GM12878 (cell line): ENCODE data around the gene PTK6. TPM values are rescaled to one million over a fixed set of nuclear protein-coding genes. Genes with fewer than 3 reads are reported as not detected.

Source experiments
- ATAC-seq: fragments of 200-7000 bp; cut with Tn5 transposase; 3 replicates; pipeline ENCODE4 v1.9.1; 2020; ENCODE audit warnings: mild to moderate bottlenecking, moderate library complexity
- BruUV-seq: library from RNA; stranded (reverse); fragments of 400-500 nt; replicated peaks from 2 replicates; lab custom pipeline; 2021; lab: Mats Ljungman, UMichigan
- CTCF ChIA-PET: fragments of 300-600 bp; sonication (Branson Sonifier 250); formaldehyde crosslinking; extraction: SDS; loops from one replicate; lab custom pipeline; 2021; ENCODE audit warnings: inconsistent platforms; lab: Yijun Ruan, JAX
- POLR2A ChIA-PET: fragments of 350-600 bp; formaldehyde crosslinking; extraction: SDS; loops from one replicate; lab custom pipeline; 2021; ENCODE audit warnings: inconsistent platforms; lab: Charles Lee
- RAD21 ChIA-PET: fragments of 300-600 bp; sonication (Branson Sonifier 250); formaldehyde crosslinking; loops from one replicate; lab custom pipeline; 2023; ENCODE audit warnings: antibody characterized with exemption; ENCODE audit not compliant: unreplicated experiment; lab: Charles Lee
- SMC1A ChIA-PET: fragments of 300-600 bp; sonication (Branson Sonifier 250); formaldehyde crosslinking; loops from one replicate; lab custom pipeline; 2023; ENCODE audit not compliant: unreplicated experiment, uncharacterized antibody; lab: Charles Lee
- DNase-seq: peaks from one replicate; pipeline ENCODE4 v3.0.0-alpha.2; 2011; ENCODE audit warnings: low read depth, low spot score
- FAIRE-seq: peaks from 3 replicates; lab custom pipeline; 2011; peaks lifted over from hg19 to GRCh38; lab: Jason Lieb, UNC
- H2AFZ ChIP-seq: 2 replicates; pipeline ENCODE4 v1.6.0; 2011; ENCODE audit warnings: low read depth, low read length, control low read depth; ENCODE audit not compliant: control insufficient read depth
- H3K27ac ChIP-seq: 2 replicates; pipeline ENCODE4 v1.5.1; 2011; ENCODE audit warnings: control low read depth; ENCODE audit not compliant: control insufficient read depth, insufficient read depth
- H3K27me3 ChIP-seq, 2 experiments: replicated peaks in 1 of 2; 2 replicates each; pipeline versions ENCODE4 v1.6.0 to v1.6.1; 2011; ENCODE audit warnings: low read length in 1 of 2; ENCODE audit not compliant: control insufficient read depth in 2 of 2, insufficient read depth in 2 of 2
- H3K36me3 ChIP-seq, 2 experiments: 2 replicates each; pipeline ENCODE4 v1.5.1; 2011; ENCODE audit warnings: low read length in 1 of 2; ENCODE audit not compliant: control insufficient read depth in 2 of 2, insufficient read depth in 2 of 2
- H3K4me1 ChIP-seq: 2 replicates; pipeline ENCODE4 v1.6.1; 2011; ENCODE audit warnings: mild to moderate bottlenecking, low read length, moderate library complexity, mixed read lengths; ENCODE audit not compliant: control insufficient read depth, insufficient read depth
- H3K4me2 ChIP-seq: 2 replicates; pipeline ENCODE4 v1.6.0; 2011; ENCODE audit warnings: control low read depth; ENCODE audit not compliant: control insufficient read depth, insufficient read depth
- H3K4me3 ChIP-seq: fragments of 200-600 bp; sonication (generic); 2 replicates; pipeline ENCODE4 v1.5.1; 2016
- H3K79me2 ChIP-seq: 2 replicates; pipeline ENCODE4 v1.6.0; 2011; ENCODE audit warnings: low read length; ENCODE audit not compliant: control insufficient read depth, insufficient read depth
- H3K9ac ChIP-seq: 2 replicates; pipeline ENCODE4 v1.8.0; 2011; ENCODE audit warnings: low read length, control low read depth, mixed read lengths; ENCODE audit not compliant: control insufficient read depth, insufficient read depth
- H3K9me3 ChIP-seq: replicated peaks from 3 replicates; pipeline ENCODE4 v1.5.1; 2011; ENCODE audit warnings: mild to moderate bottlenecking, low read length; ENCODE audit not compliant: control insufficient read depth, insufficient read depth
- H4K20me1 ChIP-seq: 2 replicates; pipeline ENCODE4 v1.6.0; 2011; ENCODE audit not compliant: control insufficient read depth, insufficient read depth
- CHD1 ChIP-seq: IDR thresholded peaks from 2 replicates; pipeline ENCODE4 v1.6.1; 2012; ENCODE audit warnings: low read depth, low read length, improper control_type of control experiment
- KLF5 ChIP-seq: fragments of 450-650 bp; IDR thresholded peaks from 2 replicates; pipeline ENCODE4 v1.6.1; 2014; ENCODE audit warnings: mild to moderate bottlenecking; ENCODE audit not compliant: partially characterized antibody
- LARP7 ChIP-seq: fragments of 450-650 bp; IDR thresholded peaks from 2 replicates; pipeline ENCODE4 v1.6.1; 2017; ENCODE audit warnings: mild to moderate bottlenecking
- POLR2A ChIP-seq: IDR thresholded peaks from 2 replicates; pipeline ENCODE4 v1.6.1; 2011; ENCODE audit warnings: low read depth, mild to moderate bottlenecking, low read length
- RAD51 ChIP-seq: fragments of 450-650 bp; IDR thresholded peaks from 2 replicates; pipeline ENCODE4 v1.6.1; 2016; ENCODE audit warnings: moderate library complexity, mild to moderate bottlenecking, inconsistent platforms
- WGBS: methylation state at CpG from one replicate; pipeline ENCODE4 v1.1.6; 2016; ENCODE audit warnings: low lambda C conversion rate; ENCODE audit not compliant: insufficient replicate concordance, insufficient coverage; ENCODE audit errors: missing lambda C conversion rate; 5-methylcytosine and 5-hydroxymethylcytosine counted together
- in situ Hi-C: fragments of 300-500 bp; cut with MboI; formaldehyde crosslinking; loops from 9 replicates; pipeline ENCODE4 v1.14.3; 2018; ENCODE audit warnings: mixed read lengths
- intact Hi-C: fragments of 100-400 bp; cut with micrococcal nuclease; formaldehyde crosslinking; loops from one replicate; pipeline ENCODE4 v1.14.2; 2022; ENCODE audit not compliant: unreplicated experiment
- polyA plus RNA-seq, 11 experiments: library from polyadenylated mRNA; depleted of rRNA in 4 of 11; unstranded in 6 of 11; stranded (reverse) in 5 of 11; fragments of >200 nt; fragmentation: Nextera tagmentation in 4 of 11; fragmentation: Illumina TruSeq in 1 of 11; extraction: Ambion mirVana in 4 of 11; extraction: Trizol in 1 of 11; gene quantifications; 1 replicate in 1 of 11; 2 replicates in 10 of 11; pipeline versions ENCODE4 v1.2.1 to v1.2.3, GENCODE V29; 2011 to 2016; ENCODE audit warnings: inconsistent platforms in 2 of 11, missing spikeins in 2 of 11, low read depth in 1 of 11
- total RNA-seq, 4 experiments: library from RNA; depleted of rRNA in 3 of 4; stranded (reverse); fragments of >200 nt in 3 of 4; fragmentation: Illumina TruSeq in 1 of 4; extraction: Trizol in 1 of 4; gene quantifications; 2 replicates each; pipeline versions ENCODE4 v1.2.1 to v1.2.3, GENCODE V29; 2013 to 2021
- TF ChIP-seq, protein P1 (sequence below): fragments of 450-650 bp; IDR thresholded peaks from 2 replicates; pipeline ENCODE4 v1.6.1; 2018; ENCODE audit warnings: borderline replicate concordance, mild to moderate bottlenecking; ENCODE audit not compliant: partially characterized antibody
- TF ChIP-seq, protein P2 (sequence below): IDR thresholded peaks from 2 replicates; pipeline ENCODE4 v1.6.1; 2011; ENCODE audit warnings: mild to moderate bottlenecking, low read depth, low read length, moderate library complexity; ENCODE audit not compliant: insufficient replicate concordance
- TF ChIP-seq, protein P3 (sequence below): fragments of 450-650 bp; IDR thresholded peaks from 2 replicates; pipeline ENCODE4 v1.6.1; 2017; ENCODE audit warnings: borderline replicate concordance
- TF ChIP-seq, protein P4 (sequence below): fragments of 150-350 bp; IDR thresholded peaks from 2 replicates; pipeline ENCODE4 v1.6.1; 2014; ENCODE audit warnings: mild to moderate bottlenecking, low read depth, low read length

Gene PTK6
- total and polyA plus RNA-seq, 10 of the 15 experiments (the other 5 are each of a cell fraction or from before 2014, with no cell fraction given), result 0.02 to 0.21 (median 0.09) TPM; not detected in 3

DNA sequence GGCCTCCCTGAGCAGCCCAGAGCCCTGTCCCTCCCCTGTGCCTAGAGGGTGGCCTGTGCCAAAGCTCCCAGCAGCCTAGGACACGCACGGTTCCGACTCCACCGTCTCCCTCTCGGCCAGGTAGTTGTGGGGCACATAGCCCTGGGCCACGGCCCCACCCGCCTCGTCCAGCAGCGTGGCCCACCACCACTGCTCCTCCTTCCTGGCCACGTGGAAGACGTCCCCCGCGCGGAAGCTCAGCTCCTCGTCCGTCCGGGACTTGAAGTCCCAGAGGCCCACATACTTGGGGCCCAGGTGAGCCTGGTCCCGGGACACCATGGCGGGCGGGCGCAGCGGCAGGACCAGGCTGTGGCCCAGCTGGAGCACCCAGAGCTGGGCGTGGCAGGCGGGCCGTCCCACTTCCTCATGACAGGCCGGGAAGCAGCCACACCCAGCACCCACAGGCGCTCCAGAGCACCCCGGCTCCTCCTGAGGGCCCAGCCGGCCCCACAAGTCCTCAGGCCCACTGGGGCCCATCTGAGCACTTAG, at the start of gene PTK6 (continued):
- TF ChIP-seq, protein P1, sequence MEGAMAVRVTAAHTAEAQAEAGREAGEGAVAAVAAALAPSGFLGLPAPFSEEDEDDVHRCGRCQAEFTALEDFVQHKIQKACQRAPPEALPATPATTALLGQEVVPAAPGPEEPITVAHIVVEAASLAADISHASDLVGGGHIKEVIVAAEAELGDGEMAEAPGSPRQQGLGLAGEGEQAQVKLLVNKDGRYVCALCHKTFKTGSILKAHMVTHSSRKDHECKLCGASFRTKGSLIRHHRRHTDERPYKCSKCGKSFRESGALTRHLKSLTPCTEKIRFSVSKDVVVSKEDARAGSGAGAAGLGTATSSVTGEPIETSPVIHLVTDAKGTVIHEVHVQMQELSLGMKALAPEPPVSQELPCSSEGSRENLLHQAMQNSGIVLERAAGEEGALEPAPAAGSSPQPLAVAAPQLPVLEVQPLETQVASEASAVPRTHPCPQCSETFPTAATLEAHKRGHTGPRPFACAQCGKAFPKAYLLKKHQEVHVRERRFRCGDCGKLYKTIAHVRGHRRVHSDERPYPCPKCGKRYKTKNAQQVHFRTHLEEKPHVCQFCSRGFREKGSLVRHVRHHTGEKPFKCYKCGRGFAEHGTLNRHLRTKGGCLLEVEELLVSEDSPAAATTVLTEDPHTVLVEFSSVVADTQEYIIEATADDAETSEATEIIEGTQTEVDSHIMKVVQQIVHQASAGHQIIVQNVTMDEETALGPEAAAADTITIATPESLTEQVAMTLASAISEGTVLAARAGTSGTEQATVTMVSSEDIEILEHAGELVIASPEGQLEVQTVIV, result no peak
- no peak for TF ChIP-seq KLF5
- TF ChIP-seq CHD1, result no peak
- TF ChIP-seq RAD51, result no peak
- peak; percentile 7; the same call in 1 of the 2 replicates for TF ChIP-seq LARP7

DNA sequence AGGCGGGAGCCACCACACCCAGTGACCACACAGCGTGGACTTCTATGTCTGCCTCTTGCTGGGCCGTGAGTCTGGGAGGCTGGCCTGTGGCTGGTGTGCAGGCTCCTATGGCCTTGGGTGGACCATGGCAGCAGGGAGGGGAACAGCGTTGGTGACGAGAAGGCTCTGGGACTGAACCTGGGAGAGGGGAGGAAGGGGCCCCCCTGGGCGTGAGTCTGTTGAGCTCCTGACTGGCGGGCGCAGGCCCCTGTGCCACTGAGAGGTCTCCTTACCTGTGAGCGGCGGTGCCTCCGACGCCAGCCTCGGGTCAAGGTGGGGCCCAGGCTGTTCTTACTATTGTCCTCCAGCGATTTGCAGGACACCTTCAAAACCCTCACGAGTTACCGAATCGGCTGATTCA, 49.6 kb upstream of the PTK6 start:
- peaks cover 3 to 4% of the 10 kb centered on the region in 2 experiments; a peak in 3 of 4 replicates for H3K36me3 ChIP-seq
- intact Hi-C loops (no loop called here), in situ Hi-C loops (no loop called here)
- no peak overlapping the region for H3K4me3 ChIP-seq
- ChIA-PET RAD21 (no interaction called here), SMC1A (no interaction called here), CTCF (no interaction called here), POLR2A (no interaction called here)
- 77% methylated on average over 17 of the region's 17 CpGs for WGBS
- H3K9ac ChIP-seq, result no peak overlapping the region
- H3K9me3 ChIP-seq, result no peaks in the 10 kb centered on the region
- TF ChIP-seq, protein P2, sequence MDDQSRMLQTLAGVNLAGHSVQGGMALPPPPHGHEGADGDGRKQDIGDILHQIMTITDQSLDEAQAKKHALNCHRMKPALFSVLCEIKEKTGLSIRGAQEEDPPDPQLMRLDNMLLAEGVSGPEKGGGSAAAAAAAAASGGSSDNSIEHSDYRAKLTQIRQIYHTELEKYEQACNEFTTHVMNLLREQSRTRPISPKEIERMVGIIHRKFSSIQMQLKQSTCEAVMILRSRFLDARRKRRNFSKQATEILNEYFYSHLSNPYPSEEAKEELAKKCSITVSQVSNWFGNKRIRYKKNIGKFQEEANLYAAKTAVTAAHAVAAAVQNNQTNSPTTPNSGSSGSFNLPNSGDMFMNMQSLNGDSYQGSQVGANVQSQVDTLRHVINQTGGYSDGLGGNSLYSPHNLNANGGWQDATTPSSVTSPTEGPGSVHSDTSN, result no peak
- TF ChIP-seq, protein P3, sequence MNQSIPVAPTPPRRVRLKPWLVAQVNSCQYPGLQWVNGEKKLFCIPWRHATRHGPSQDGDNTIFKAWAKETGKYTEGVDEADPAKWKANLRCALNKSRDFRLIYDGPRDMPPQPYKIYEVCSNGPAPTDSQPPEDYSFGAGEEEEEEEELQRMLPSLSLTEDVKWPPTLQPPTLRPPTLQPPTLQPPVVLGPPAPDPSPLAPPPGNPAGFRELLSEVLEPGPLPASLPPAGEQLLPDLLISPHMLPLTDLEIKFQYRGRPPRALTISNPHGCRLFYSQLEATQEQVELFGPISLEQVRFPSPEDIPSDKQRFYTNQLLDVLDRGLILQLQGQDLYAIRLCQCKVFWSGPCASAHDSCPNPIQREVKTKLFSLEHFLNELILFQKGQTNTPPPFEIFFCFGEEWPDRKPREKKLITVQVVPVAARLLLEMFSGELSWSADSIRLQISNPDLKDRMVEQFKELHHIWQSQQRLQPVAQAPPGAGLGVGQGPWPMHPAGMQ, result no peak
- TF ChIP-seq, protein P4, sequence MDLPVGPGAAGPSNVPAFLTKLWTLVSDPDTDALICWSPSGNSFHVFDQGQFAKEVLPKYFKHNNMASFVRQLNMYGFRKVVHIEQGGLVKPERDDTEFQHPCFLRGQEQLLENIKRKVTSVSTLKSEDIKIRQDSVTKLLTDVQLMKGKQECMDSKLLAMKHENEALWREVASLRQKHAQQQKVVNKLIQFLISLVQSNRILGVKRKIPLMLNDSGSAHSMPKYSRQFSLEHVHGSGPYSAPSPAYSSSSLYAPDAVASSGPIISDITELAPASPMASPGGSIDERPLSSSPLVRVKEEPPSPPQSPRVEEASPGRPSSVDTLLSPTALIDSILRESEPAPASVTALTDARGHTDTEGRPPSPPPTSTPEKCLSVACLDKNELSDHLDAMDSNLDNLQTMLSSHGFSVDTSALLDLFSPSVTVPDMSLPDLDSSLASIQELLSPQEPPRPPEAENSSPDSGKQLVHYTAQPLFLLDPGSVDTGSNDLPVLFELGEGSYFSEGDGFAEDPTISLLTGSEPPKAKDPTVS, result no peak
- TF ChIP-seq POLR2A, result 0 out of 2 replicates have a peak, but pooled peaks have one; percentile 7
- no TSS peak for BruUV-seq
- H3K4me1 ChIP-seq, result no peaks in the 10 kb centered on the region
- H3K27ac ChIP-seq, result no peak overlapping the region
- no peaks in the 10 kb centered on the region for H3K79me2 ChIP-seq
- ATAC-seq (no peak), DNase-seq (no peak), FAIRE-seq (no peak)
- H4K20me1 ChIP-seq, result no peaks in the 10 kb centered on the region
- no peak overlapping the region for H2AFZ ChIP-seq
- no peak overlapping the region for H3K4me2 ChIP-seq
- H3K27me3 ChIP-seq, result no peaks in the 10 kb centered on the region
